Memory B cell (primary cell): ENCODE results near the gene TRAPPC10.

Source experiments
- ATAC-seq: fragments of 150-1000 bp; cut with Tn5 transposase; 2 replicates; pipeline ENCODE4 v1.10.0; 2021; ENCODE audit warnings: low read depth, mild to moderate bottlenecking, moderate library complexity
- DNase-seq, 2 donors: peaks; one replicate each; pipeline ENCODE4 v3.0.0; 2022; ENCODE audit warnings: low spot score in 2 of 2
- H3K27ac Mint-ChIP-seq: one replicate; pipeline ENCODE4 v1.8.0; 2022; ENCODE audit warnings: mild to moderate bottlenecking, moderate library complexity, mixed read lengths
- H3K27me3 Mint-ChIP-seq: one replicate; pipeline ENCODE4 v1.8.0; 2022; ENCODE audit warnings: mixed read lengths
- H3K36me3 Mint-ChIP-seq: one replicate; pipeline ENCODE4 v1.8.0; 2022; ENCODE audit warnings: mild to moderate bottlenecking, mixed read lengths
- H3K4me1 Mint-ChIP-seq: one replicate; pipeline ENCODE4 v1.8.0; 2022; ENCODE audit warnings: mixed read lengths
- H3K4me3 Mint-ChIP-seq: one replicate; pipeline ENCODE4 v1.8.0; 2022; ENCODE audit warnings: mild to moderate bottlenecking, moderate library complexity, mixed read lengths
- H3K9me3 Mint-ChIP-seq: one replicate; pipeline ENCODE4 v1.8.0; 2022; ENCODE audit warnings: mixed read lengths

Gene TRAPPC10

DNA sequence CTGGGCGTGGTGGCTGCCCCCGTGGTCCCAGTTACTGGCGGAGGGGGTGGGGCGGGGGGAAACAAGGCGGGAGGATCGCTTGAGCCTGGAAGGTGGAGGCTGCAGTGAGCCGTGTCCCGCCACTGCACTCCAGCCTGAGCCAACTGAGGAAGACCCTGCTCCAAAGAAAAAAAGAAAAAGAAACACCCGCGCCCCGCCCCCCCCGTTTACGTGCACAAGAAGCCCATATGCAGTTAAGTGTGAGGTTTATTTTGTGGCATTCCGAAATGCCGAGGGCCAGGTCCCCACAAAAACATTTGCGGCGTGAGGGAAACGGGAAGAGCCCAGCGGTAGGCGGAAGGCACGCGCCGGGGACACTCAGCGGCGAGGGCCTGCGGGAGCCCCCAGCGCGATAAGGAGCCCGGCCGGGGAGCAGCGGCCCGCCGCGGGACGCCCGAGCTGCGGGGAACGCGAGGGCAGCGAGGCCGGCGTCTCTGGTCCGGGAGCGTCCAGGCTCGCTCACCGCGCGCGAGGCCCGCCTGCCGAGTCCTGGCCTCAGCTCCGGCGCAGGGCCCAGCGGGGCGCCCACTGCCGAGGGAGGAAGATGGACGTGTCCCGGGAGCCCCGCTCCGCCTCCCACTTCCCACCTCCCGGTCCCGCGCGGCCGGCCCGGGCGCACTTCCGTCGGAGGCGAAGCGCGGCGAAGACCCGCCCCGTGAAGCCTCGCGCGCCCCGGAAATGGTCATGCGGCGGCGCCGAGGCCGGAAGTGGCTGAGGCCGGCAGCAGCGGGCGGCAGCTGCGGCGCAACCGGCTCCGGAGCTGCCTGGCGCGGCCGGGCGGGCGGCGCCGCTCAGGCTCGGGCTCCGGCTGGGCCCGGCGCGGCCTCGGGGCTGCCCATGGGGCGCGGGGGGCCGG, at the start of gene TRAPPC10:
Gene TRAPPC10, plus strand, starts transcription at position 731 of the 895 bp plus-strand sequence. CDS start 185 bp downstream, outside the sequence.
- Mint-ChIP-seq H3K4me3 (peak within 1 kb of the TSS; percentile 92), H3K9me3 (no peaks in the 10 kb centered on the region), H3K36me3 (peaks cover 7% of the 10 kb centered on the region), H3K27me3 (no peaks in the 10 kb centered on the region), H3K4me1 (peaks cover 28% of the 10 kb centered on the region), H3K27ac (peak within 1 kb of the TSS; percentile 89)
- DNase-seq = peak; percentile 54 to 76
- ATAC-seq = peak; percentile 66

GRCh38 chr21:43965911-43966585, 46.1 kb upstream of the TRAPPC10 start:
- H3K36me3 Mint-ChIP-seq = peaks cover 13% of the 10 kb centered on the region

DNA sequence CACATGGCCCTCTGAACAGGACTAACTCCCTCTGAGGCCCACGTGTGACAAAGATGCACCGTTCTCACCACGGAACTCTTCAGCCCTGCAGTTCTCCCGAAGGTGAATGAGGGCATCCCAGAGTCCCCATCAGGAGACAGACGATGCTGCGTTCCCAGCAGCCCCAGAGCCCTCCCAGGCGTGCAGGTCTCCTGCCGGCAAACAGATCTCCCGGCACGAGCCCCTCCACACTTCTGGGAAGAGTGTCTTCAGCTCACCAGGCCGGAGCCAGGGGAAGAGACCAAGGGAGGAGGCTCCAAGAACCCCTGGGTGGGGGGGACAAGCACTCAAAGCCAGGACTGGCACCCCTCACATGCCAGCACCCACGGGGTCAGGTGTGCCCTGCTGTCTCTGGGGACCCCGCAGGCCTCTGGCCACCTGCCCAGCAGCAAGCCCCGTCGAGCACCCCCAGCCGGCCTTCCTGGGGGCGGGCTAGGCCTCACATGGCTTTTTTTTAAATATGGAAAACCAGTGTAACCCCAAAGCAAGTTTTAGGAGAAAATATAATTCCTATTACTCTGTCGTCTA, 45.1 kb upstream of the TRAPPC10 start:
- no peaks in the 10 kb centered on the region for H3K9me3 Mint-ChIP-seq
- H3K36me3 Mint-ChIP-seq = peaks cover 13% of the 10 kb centered on the region
- H3K4me3 Mint-ChIP-seq = no peak overlapping the region
- ATAC-seq = no peak
- H3K27ac Mint-ChIP-seq = no peak overlapping the region
- H3K4me1 Mint-ChIP-seq = no peaks in the 10 kb centered on the region
- no peak for DNase-seq
- no peaks in the 10 kb centered on the region for H3K27me3 Mint-ChIP-seq

More at GRCh38 chr21:43965911-43966585, 46.1 kb upstream of the TRAPPC10 start:
- H3K4me1 Mint-ChIP-seq = no peaks in the 10 kb centered on the region
- no peak overlapping the region for H3K27ac Mint-ChIP-seq
- no peaks in the 10 kb centered on the region for H3K9me3 Mint-ChIP-seq
- DNase-seq (no peak), ATAC-seq (no peak)
- H3K4me3 Mint-ChIP-seq = no peak overlapping the region
- H3K27me3 Mint-ChIP-seq = no peaks in the 10 kb centered on the region

DNA sequence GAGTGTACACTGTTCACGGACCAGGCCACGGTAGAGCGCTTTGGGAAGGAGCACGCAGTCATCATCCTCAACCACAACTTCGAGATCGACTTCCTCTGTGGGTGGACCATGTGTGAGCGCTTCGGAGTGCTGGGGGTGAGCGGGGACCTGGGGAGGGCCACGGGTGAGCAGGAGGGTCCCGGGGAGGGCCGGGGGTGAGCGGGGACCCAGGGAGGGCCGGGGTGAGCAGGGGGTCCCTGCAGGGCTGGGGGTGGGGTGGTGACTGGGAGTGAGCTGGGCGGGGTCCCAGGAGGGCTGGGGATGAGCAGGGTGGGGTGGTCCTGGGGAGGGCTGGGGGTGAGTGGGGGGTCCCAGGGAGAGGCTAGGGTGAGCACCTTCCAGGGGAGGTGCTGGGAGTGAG, 44.1 kb upstream of the TRAPPC10 start:
- no peak overlapping the region for H3K27ac Mint-ChIP-seq
- DNase-seq = no peak
- no peaks in the 10 kb centered on the region for H3K9me3 Mint-ChIP-seq
- no peaks in the 10 kb centered on the region for H3K4me1 Mint-ChIP-seq
- no peak overlapping the region for H3K4me3 Mint-ChIP-seq
- ATAC-seq = no peak
- no peaks in the 10 kb centered on the region for H3K27me3 Mint-ChIP-seq
- peaks cover 13% of the 10 kb centered on the region for H3K36me3 Mint-ChIP-seq

GRCh38 chr21:43968410-43969114, 43.5 kb upstream of the TRAPPC10 start:
- Mint-ChIP-seq H3K36me3 (peaks cover 13% of the 10 kb centered on the region), H3K27ac (no peak overlapping the region), H3K4me3 (no peak overlapping the region), H3K4me1 (no peaks in the 10 kb centered on the region), H3K27me3 (no peaks in the 10 kb centered on the region), H3K9me3 (no peaks in the 10 kb centered on the region)
- DNase-seq (no peak), ATAC-seq (no peak)

GRCh38 chr21:43969115-43969444, 43.0 kb upstream of the TRAPPC10 start:
- Mint-ChIP-seq H3K27me3 (no peaks in the 10 kb centered on the region), H3K4me1 (peaks cover under 1% of the 10 kb centered on the region), H3K36me3 (peaks cover 13% of the 10 kb centered on the region), H3K9me3 (no peaks in the 10 kb centered on the region), H3K4me3 (no peak overlapping the region), H3K27ac (no peak overlapping the region)
- DNase-seq = no peak
- ATAC-seq = no peak

- Mint-ChIP-seq H3K27me3 (no peaks in the 10 kb centered on the region), H3K36me3 (peaks cover 13% of the 10 kb centered on the region), H3K4me1 (peaks cover 11% of the 10 kb centered on the region), H3K4me3 (no peak overlapping the region), H3K27ac (no peak overlapping the region), H3K9me3 (no peaks in the 10 kb centered on the region)
- DNase-seq = no peak
- ATAC-seq = no peak
These were observed 41.6 kb upstream of the TRAPPC10 start for GRCh38 chr21:43970551-43970950.

GRCh38 chr21:43971201-43971991, 40.7 kb upstream of the TRAPPC10 start:
- peaks cover 13% of the 10 kb centered on the region for H3K36me3 Mint-ChIP-seq
- H3K4me1 Mint-ChIP-seq = peaks cover 13% of the 10 kb centered on the region
- no peaks in the 10 kb centered on the region for H3K27me3 Mint-ChIP-seq
- H3K4me3 Mint-ChIP-seq = no peak overlapping the region
- no peak for DNase-seq
- ATAC-seq = no peak
- no peaks in the 10 kb centered on the region for H3K9me3 Mint-ChIP-seq
- H3K27ac Mint-ChIP-seq = peak overlapping the region; percentile 49

- peak overlapping the region; percentile 49 for H3K27ac Mint-ChIP-seq
- no peak for DNase-seq
- ATAC-seq = no peak
- no peak overlapping the region for H3K4me3 Mint-ChIP-seq
- no peaks in the 10 kb centered on the region for H3K27me3 Mint-ChIP-seq
- peaks cover 13% of the 10 kb centered on the region for H3K36me3 Mint-ChIP-seq
- peaks cover 13% of the 10 kb centered on the region for H3K4me1 Mint-ChIP-seq
- no peaks in the 10 kb centered on the region for H3K9me3 Mint-ChIP-seq
These were observed 40.2 kb upstream of the TRAPPC10 start for GRCh38 chr21:43971992-43972255.

DNA sequence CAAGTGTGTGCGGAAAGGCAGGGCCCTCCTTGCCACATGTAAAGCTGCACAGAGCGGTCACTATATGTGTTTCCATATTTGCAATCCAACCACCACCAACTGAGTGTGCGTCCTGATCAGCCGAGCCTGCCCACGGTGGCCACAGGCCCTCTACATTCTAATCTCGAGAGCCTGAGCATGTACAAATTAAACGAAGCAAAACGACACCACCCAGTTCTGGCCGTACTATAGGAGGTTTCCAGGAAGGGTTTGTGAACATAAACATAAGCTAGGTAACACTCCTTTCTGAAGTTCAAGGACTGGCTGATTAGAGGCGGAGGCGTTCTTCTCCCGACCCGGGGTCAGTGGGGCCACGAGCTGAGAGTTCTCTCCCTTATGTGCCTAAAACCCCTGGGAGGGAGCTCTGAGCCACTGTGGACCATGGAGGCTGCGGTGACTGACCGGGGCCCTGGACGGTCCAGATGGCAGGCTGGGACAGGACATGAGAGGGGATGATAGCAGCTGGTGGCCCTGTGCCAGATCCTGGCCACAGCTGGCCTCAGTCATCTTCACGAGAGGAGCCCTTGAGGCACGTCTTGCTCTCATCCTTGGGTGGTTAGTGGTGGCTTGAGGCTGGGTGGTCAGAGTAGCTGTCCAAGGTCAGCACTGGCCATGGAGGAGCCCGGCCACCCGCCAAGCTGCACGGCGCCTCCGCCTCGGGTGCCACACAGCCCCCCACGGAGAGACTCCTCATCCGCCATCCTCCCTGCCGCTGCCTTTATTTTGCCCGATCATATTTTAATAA, 39.1 kb upstream of the TRAPPC10 start:
- H3K27ac Mint-ChIP-seq = no peak overlapping the region

DNA sequence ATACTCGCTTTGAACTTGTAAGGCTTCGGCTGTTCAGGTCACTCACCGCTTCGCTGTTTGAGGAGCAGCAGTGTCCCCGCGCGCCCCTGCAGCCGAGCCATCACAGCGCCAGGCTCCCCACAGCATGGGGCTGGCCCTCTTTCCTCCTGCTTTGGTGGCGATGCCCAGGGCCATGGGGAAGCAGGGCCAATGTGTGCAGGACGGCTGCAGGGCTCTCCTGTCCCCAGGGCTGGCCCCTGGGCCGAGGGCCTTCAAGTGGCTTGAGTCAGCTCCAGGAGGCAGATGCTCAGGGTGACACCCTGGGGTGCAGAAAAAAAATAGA, 38.5 kb upstream of the TRAPPC10 start:
- Mint-ChIP-seq H3K9me3 (no peaks in the 10 kb centered on the region), H3K27ac (no peak overlapping the region), H3K36me3 (peaks cover 10% of the 10 kb centered on the region), H3K27me3 (no peaks in the 10 kb centered on the region), H3K4me3 (no peak overlapping the region), H3K4me1 (peaks cover 13% of the 10 kb centered on the region)
- ATAC-seq = no peak
- DNase-seq = no peak

More for the DNA sequence above, 39.1 kb upstream of the TRAPPC10 start:
- DNase-seq (no peak), ATAC-seq (no peak)
- Mint-ChIP-seq H3K36me3 (peaks cover 7% of the 10 kb centered on the region), H3K4me3 (no peak overlapping the region), H3K9me3 (no peaks in the 10 kb centered on the region), H3K27me3 (no peaks in the 10 kb centered on the region), H3K4me1 (peaks cover 13% of the 10 kb centered on the region)

GRCh38 chr21:43974791-43975468, 37.2 kb upstream of the TRAPPC10 start:
- H3K4me3 Mint-ChIP-seq = no peak overlapping the region
- no peaks in the 10 kb centered on the region for H3K9me3 Mint-ChIP-seq
- H3K36me3 Mint-ChIP-seq = peaks cover 6% of the 10 kb centered on the region
- no peak for ATAC-seq
- no peak overlapping the region for H3K27ac Mint-ChIP-seq
- H3K27me3 Mint-ChIP-seq = no peaks in the 10 kb centered on the region
- H3K4me1 Mint-ChIP-seq = peaks cover 13% of the 10 kb centered on the region
- DNase-seq = no peak
